H1 (cell line): ENCODE results near the gene FXYD7. TPM values are rescaled to one million over a fixed set of nuclear protein-coding genes. Genes with fewer than 3 reads are reported as not detected.

Experiments
- MAFK ChIP-seq: IDR thresholded peaks from 2 replicates; pipeline ENCODE4 v1.6.1; 2012; ENCODE audit warnings: low read depth, mild to moderate bottlenecking, improper control_type of control experiment, low read length
- ZNF274 ChIP-seq: IDR thresholded peaks from 2 replicates; pipeline ENCODE4 v1.7.0; 2012; ENCODE audit warnings: low read length, borderline replicate concordance; ENCODE audit errors: extremely low read depth
- polyA plus RNA-seq, 7 experiments: library from polyadenylated mRNA; depleted of rRNA in 3 of 7; stranded (reverse) in 5 of 7; unstranded in 2 of 7; fragments of >200 nt in 5 of 7; fragments of 200-250 nt in 2 of 7; gene quantifications; 1 replicate in 5 of 7; 2 replicates in 1 of 7; 4 replicates in 1 of 7; pipeline versions ENCODE4 v1.2.1 to v1.2.3, GENCODE V29; 2011 to 2013; ENCODE audit warnings: missing spikeins in 2 of 7, mixed read lengths in 2 of 7
- total RNA-seq: library from RNA; stranded (reverse); fragmentation: NEBNext Ultra II Directional; extraction: Animal tissue kit (Norgen Biotek cat#: 25700); gene quantifications from 2 replicates; pipeline ENCODE4 v1.2.1, GENCODE V29; 2021
- TF ChIP-seq, protein P1 (sequence below): fragments of 300-600 bp; sonication (generic); IDR thresholded peaks from 2 replicates; pipeline ENCODE4 v1.7.1; 2012; ENCODE audit warnings: low read length, moderate library complexity, mild to moderate bottlenecking, inconsistent platforms; ENCODE audit not compliant: insufficient replicate concordance

FXYD7 gene
- total and polyA plus RNA-seq, 2 of the 8 experiments (the other 6 are each of a cell fraction or from before 2014, with no cell fraction given), result 12.1 to 14.3 TPM

- TF ChIP-seq, protein P1, sequence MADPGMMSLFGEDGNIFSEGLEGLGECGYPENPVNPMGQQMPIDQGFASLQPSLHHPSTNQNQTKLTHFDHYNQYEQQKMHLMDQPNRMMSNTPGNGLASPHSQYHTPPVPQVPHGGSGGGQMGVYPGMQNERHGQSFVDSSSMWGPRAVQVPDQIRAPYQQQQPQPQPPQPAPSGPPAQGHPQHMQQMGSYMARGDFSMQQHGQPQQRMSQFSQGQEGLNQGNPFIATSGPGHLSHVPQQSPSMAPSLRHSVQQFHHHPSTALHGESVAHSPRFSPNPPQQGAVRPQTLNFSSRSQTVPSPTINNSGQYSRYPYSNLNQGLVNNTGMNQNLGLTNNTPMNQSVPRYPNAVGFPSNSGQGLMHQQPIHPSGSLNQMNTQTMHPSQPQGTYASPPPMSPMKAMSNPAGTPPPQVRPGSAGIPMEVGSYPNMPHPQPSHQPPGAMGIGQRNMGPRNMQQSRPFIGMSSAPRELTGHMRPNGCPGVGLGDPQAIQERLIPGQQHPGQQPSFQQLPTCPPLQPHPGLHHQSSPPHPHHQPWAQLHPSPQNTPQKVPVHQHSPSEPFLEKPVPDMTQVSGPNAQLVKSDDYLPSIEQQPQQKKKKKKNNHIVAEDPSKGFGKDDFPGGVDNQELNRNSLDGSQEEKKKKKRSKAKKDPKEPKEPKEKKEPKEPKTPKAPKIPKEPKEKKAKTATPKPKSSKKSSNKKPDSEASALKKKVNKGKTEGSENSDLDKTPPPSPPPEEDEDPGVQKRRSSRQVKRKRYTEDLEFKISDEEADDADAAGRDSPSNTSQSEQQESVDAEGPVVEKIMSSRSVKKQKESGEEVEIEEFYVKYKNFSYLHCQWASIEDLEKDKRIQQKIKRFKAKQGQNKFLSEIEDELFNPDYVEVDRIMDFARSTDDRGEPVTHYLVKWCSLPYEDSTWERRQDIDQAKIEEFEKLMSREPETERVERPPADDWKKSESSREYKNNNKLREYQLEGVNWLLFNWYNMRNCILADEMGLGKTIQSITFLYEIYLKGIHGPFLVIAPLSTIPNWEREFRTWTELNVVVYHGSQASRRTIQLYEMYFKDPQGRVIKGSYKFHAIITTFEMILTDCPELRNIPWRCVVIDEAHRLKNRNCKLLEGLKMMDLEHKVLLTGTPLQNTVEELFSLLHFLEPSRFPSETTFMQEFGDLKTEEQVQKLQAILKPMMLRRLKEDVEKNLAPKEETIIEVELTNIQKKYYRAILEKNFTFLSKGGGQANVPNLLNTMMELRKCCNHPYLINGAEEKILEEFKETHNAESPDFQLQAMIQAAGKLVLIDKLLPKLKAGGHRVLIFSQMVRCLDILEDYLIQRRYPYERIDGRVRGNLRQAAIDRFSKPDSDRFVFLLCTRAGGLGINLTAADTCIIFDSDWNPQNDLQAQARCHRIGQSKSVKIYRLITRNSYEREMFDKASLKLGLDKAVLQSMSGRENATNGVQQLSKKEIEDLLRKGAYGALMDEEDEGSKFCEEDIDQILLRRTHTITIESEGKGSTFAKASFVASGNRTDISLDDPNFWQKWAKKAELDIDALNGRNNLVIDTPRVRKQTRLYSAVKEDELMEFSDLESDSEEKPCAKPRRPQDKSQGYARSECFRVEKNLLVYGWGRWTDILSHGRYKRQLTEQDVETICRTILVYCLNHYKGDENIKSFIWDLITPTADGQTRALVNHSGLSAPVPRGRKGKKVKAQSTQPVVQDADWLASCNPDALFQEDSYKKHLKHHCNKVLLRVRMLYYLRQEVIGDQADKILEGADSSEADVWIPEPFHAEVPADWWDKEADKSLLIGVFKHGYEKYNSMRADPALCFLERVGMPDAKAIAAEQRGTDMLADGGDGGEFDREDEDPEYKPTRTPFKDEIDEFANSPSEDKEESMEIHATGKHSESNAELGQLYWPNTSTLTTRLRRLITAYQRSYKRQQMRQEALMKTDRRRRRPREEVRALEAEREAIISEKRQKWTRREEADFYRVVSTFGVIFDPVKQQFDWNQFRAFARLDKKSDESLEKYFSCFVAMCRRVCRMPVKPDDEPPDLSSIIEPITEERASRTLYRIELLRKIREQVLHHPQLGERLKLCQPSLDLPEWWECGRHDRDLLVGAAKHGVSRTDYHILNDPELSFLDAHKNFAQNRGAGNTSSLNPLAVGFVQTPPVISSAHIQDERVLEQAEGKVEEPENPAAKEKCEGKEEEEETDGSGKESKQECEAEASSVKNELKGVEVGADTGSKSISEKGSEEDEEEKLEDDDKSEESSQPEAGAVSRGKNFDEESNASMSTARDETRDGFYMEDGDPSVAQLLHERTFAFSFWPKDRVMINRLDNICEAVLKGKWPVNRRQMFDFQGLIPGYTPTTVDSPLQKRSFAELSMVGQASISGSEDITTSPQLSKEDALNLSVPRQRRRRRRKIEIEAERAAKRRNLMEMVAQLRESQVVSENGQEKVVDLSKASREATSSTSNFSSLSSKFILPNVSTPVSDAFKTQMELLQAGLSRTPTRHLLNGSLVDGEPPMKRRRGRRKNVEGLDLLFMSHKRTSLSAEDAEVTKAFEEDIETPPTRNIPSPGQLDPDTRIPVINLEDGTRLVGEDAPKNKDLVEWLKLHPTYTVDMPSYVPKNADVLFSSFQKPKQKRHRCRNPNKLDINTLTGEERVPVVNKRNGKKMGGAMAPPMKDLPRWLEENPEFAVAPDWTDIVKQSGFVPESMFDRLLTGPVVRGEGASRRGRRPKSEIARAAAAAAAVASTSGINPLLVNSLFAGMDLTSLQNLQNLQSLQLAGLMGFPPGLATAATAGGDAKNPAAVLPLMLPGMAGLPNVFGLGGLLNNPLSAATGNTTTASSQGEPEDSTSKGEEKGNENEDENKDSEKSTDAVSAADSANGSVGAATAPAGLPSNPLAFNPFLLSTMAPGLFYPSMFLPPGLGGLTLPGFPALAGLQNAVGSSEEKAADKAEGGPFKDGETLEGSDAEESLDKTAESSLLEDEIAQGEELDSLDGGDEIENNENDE, result no peak
- TF ChIP-seq MAFK, result no peak
- TF ChIP-seq ZNF274, result no peak
These were observed 48.4 kb upstream of the FXYD7 start (continued) for GRCh38 chr19:35094656-35095055.
